IPS-15b (cell line): ENCODE data around the gene ANXA2R.

Experiments
- H3K27me3 ChIP-seq: one replicate; pipeline ENCODE4 v1.6.1; 2013; ENCODE audit warnings: low read length; ENCODE audit not compliant: control insufficient read depth, insufficient read depth
- H3K36me3 ChIP-seq: one replicate; pipeline ENCODE4 v1.6.1; 2013; ENCODE audit warnings: low read length; ENCODE audit not compliant: control insufficient read depth, insufficient read depth
- H3K4me1 ChIP-seq: one replicate; pipeline ENCODE4 v1.6.1; 2013; ENCODE audit warnings: mild to moderate bottlenecking, low read length; ENCODE audit not compliant: control insufficient read depth, insufficient read depth
- H3K4me3 ChIP-seq: one replicate; pipeline ENCODE4 v1.5.1; 2013; ENCODE audit warnings: low read depth, low read length
- H3K9ac ChIP-seq: one replicate; pipeline ENCODE4 v1.6.1; 2013; ENCODE audit warnings: low read depth, mild to moderate bottlenecking, low read length
- H3K9me3 ChIP-seq: one replicate; pipeline ENCODE4 v1.6.1; 2013; ENCODE audit warnings: mild to moderate bottlenecking, low read length; ENCODE audit not compliant: control insufficient read depth, insufficient read depth

The ANXA2R gene

DNA sequence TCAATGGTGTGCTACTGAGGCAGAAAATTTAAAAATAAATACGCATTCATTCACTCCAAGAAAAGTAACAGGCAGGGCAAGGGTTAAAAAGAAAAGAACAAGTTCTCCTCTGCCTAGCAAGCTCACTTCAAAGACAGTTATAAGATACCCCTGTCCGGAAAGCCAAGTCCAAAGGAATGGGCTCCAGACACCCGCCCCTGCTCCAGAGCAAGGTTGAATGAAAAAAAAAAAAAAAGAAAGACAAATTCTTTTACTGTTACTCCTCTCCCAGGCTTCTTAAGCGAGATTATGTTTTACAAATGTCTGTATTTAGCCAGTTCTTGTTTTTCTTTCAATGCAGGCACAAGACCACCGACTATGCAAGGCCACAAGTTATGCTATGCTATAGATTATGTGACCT, 9.1 kb upstream of the ANXA2R start:
- Histone ChIP-seq H3K4me3 (no peak overlapping the region), H3K9ac (no peak overlapping the region), H3K4me1 (peaks cover 3% of the 10 kb centered on the region), H3K9me3 (no peaks in the 10 kb centered on the region), H3K36me3 (no peaks in the 10 kb centered on the region), H3K27me3 (peaks cover 48% of the 10 kb centered on the region)

GRCh38 chr5:43046474-43046873, 6.4 kb upstream of the ANXA2R start:
- Histone ChIP-seq H3K27me3 (peaks cover 68% of the 10 kb centered on the region), H3K4me3 (no peak overlapping the region), H3K4me1 (peaks cover 4% of the 10 kb centered on the region), H3K36me3 (no peaks in the 10 kb centered on the region), H3K9ac (no peak overlapping the region), H3K9me3 (no peaks in the 10 kb centered on the region)

- Histone ChIP-seq H3K9ac (no peak overlapping the region), H3K9me3 (no peaks in the 10 kb centered on the region), H3K4me1 (peaks cover 4% of the 10 kb centered on the region), H3K27me3 (peaks cover 80% of the 10 kb centered on the region), H3K36me3 (no peaks in the 10 kb centered on the region), H3K4me3 (peak overlapping the region; percentile 15)
Observed at GRCh38 chr5:43045236-43045635, 5.1 kb upstream of the ANXA2R start.

DNA sequence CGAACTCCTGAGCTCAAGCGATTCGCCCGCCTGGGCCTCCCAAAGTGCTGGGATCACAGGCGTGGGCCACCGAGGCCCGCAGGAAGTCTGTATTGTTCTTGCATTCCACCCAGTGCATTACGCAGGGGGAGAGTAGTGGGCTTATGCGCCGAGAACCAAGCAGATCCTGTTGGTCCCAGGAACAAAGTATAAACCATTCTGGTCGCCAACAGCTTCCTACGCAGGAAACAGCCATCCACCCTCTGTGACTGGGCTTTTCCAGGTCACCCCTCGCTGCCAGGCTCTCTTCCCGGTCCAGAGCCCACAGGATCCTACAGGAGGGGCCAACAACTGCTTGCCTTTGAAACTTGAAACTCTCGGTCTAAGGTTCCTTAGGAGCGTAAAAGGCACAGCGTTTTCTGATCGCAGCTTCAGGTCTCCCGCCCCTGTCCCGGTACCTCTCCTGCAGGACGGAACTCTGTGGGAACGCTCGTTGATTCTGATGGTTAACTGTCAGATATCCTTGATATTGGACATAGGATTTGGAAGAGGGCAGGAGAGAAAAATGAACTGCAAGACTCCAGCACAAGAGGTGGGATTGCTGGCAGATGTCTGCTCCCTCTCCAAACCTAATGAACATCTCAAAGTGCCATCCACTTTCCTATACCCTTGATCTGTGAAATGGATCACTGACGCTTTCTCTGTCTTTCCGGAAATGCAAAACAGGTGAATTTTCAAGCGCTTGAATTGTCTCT, 4.2 kb upstream of the ANXA2R start:
- H3K4me1 ChIP-seq: peaks cover 6% of the 10 kb centered on the region
- H3K4me3 ChIP-seq: peak overlapping the region; percentile 22
- H3K9ac ChIP-seq: no peak overlapping the region
- no peaks in the 10 kb centered on the region for H3K36me3 ChIP-seq
- no peaks in the 10 kb centered on the region for H3K9me3 ChIP-seq
- H3K27me3 ChIP-seq: peaks cover 89% of the 10 kb centered on the region

- Histone ChIP-seq H3K4me1 (peaks cover 6% of the 10 kb centered on the region), H3K36me3 (no peaks in the 10 kb centered on the region), H3K9ac (no peak overlapping the region), H3K4me3 (peak overlapping the region; percentile 51), H3K27me3 (peaks cover 94% of the 10 kb centered on the region), H3K9me3 (no peaks in the 10 kb centered on the region)
Observed at GRCh38 chr5:43043400-43043756, 3.3 kb upstream of the ANXA2R start.

DNA sequence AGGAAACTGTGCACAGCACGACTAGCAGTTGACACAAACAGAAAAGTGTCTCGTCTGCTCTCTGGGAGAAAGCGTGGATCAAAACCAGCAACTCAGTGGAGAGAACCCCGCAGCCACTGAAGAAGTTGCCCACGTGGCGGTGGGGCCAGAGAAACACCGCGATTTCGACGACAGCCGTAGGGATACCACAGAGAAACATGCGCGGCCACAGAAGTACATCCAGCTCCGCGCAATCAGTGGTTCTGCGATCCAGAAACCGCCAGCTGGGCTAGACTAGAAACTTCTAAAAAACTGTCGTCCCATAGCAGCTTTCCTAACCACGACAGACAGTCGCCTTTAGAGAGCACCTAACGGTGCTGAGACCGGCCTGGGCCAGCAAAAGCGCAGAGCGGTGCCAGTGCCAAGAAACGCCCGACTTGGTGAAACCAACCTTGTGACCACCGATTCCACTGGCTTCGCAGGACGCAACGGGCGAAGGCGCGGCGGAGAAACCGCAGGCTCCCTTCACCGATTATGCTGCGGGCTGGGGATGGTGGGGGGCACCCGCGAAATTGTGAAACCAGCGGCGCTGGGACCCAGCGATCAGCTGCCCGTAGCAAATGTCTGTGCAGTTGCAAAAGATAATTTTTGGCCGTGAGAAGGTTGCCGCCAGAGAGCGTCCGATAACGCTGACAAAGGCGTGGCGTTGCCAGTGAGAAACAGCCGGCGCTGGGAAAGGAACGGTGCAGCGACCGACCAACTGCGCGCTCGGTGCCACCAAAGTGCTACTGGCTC, 2.7 kb upstream of the ANXA2R start:
- Histone ChIP-seq H3K4me1 (peaks cover 6% of the 10 kb centered on the region), H3K9ac (no peak overlapping the region), H3K36me3 (no peaks in the 10 kb centered on the region), H3K9me3 (no peaks in the 10 kb centered on the region), H3K4me3 (peak overlapping the region; percentile 51), H3K27me3 (peaks cover 94% of the 10 kb centered on the region)

GRCh38 chr5:43042176-43042625, 2.1 kb upstream of the ANXA2R start:
- peak overlapping the region; percentile 51 for H3K4me3 ChIP-seq
- H3K9me3 ChIP-seq: no peaks in the 10 kb centered on the region
- H3K9ac ChIP-seq: no peak overlapping the region
- H3K27me3 ChIP-seq: peaks cover 94% of the 10 kb centered on the region
- no peaks in the 10 kb centered on the region for H3K36me3 ChIP-seq
- H3K4me1 ChIP-seq: peaks cover 6% of the 10 kb centered on the region

- Histone ChIP-seq H3K27me3 (peaks cover 94% of the 10 kb centered on the region), H3K4me3 (peak overlapping the region; percentile 51), H3K9me3 (no peaks in the 10 kb centered on the region), H3K36me3 (no peaks in the 10 kb centered on the region), H3K9ac (no peak overlapping the region), H3K4me1 (peaks cover 6% of the 10 kb centered on the region)
Observed at GRCh38 chr5:43041669-43042175, 1.6 kb upstream of the ANXA2R start.

- H3K27me3 ChIP-seq: peaks cover 94% of the 10 kb centered on the region
- peaks cover 6% of the 10 kb centered on the region for H3K4me1 ChIP-seq
- H3K9me3 ChIP-seq: no peaks in the 10 kb centered on the region
- H3K9ac ChIP-seq: no peak overlapping the region
- no peaks in the 10 kb centered on the region for H3K36me3 ChIP-seq
- peak overlapping the region; percentile 51 for H3K4me3 ChIP-seq
Observed at GRCh38 chr5:43041110-43041668, 1.1 kb upstream of the ANXA2R start.

- Histone ChIP-seq H3K9me3 (no peaks in the 10 kb centered on the region), H3K27me3 (peaks cover 94% of the 10 kb centered on the region), H3K9ac (no peak overlapping the region), H3K36me3 (no peaks in the 10 kb centered on the region), H3K4me3 (peak overlapping the region; percentile 52), H3K4me1 (peaks cover 4% of the 10 kb centered on the region)
Observed at GRCh38 chr5:43039471-43040286, 440 bp downstream of the ANXA2R start.

DNA sequence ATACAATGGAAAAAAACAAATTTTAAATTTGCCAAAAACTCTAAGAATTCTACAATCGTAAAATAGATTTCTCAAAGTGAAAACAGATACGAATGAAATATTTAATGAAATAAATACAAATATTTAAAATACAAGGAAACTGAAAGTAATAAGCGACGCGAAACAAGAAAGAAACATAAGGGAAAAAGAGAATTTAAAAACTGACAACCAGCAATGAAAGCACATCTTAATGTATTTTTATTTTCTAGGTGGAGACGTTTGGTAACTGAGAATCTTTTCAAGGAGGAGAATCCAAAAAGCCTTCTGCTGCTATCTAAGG, 1.0 kb downstream of the ANXA2R start:
- Histone ChIP-seq H3K4me3 (peak overlapping the region; percentile 52), H3K9ac (no peak overlapping the region), H3K4me1 (peaks cover 5% of the 10 kb centered on the region), H3K9me3 (no peaks in the 10 kb centered on the region), H3K36me3 (no peaks in the 10 kb centered on the region), H3K27me3 (peaks cover 94% of the 10 kb centered on the region)
